ENCODE measurements around the gene FOXF1. TPM values are rescaled to one million over a fixed set of nuclear protein-coding genes. Genes with fewer than 3 reads are reported as not detected.

The FOXF1 gene
- total RNA-seq, 1 experiment from 2014 or later, result not detected

- no peaks in the 10 kb centered on the region for H3K9me2 ChIP-seq (replicated peaks; ENCODE audit: low read length)
- no peaks in the 10 kb centered on the region for H3F3A ChIP-seq (ENCODE audit: low read length, unreplicated experiment)
- BruUV-seq (replicated peaks), result no TSS peak
- no peak for DNase-seq
- no peak overlapping the region for H3K4me3 ChIP-seq (ENCODE audit: low read length)
- no peak overlapping the region for H2AFZ ChIP-seq (ENCODE audit: low read length)
- H3K36me3 ChIP-seq (ENCODE audit: low read depth, low read length), result no peaks in the 10 kb centered on the region
- POLR2A ChIA-PET (ENCODE audit: unreplicated experiment), result no interaction called here
- TF ChIP-seq, protein P1, sequence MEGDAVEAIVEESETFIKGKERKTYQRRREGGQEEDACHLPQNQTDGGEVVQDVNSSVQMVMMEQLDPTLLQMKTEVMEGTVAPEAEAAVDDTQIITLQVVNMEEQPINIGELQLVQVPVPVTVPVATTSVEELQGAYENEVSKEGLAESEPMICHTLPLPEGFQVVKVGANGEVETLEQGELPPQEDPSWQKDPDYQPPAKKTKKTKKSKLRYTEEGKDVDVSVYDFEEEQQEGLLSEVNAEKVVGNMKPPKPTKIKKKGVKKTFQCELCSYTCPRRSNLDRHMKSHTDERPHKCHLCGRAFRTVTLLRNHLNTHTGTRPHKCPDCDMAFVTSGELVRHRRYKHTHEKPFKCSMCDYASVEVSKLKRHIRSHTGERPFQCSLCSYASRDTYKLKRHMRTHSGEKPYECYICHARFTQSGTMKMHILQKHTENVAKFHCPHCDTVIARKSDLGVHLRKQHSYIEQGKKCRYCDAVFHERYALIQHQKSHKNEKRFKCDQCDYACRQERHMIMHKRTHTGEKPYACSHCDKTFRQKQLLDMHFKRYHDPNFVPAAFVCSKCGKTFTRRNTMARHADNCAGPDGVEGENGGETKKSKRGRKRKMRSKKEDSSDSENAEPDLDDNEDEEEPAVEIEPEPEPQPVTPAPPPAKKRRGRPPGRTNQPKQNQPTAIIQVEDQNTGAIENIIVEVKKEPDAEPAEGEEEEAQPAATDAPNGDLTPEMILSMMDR (conservative IDR thresholded peaks at IDR 0.05; ENCODE audit: low read depth, low read length), result no peak
- no peak overlapping the region for H3K9ac ChIP-seq (ENCODE audit: low read length)
- no peaks in the 10 kb centered on the region for H3K4me1 ChIP-seq (ENCODE audit: insufficient read depth, low read length)
- ATAC-seq, result no peak
- H3K4me2 ChIP-seq (ENCODE audit: low read length), result no peak overlapping the region
- no peaks in the 10 kb centered on the region for H4K20me1 ChIP-seq (ENCODE audit: low read length)
- no peaks in the 10 kb centered on the region for H3K79me2 ChIP-seq (ENCODE audit: low read length)
- intact Hi-C loops (cut with micrococcal nuclease), result no loop called here
- no peak overlapping the region for H3K27ac ChIP-seq (ENCODE audit: low read length)
- H3K27me3 ChIP-seq (ENCODE audit: low read length), result peaks cover 58% of the 10 kb centered on the region
- H3K9me3 ChIP-seq (ENCODE audit: low read length), result no peaks in the 10 kb centered on the region
- CTCF ChIA-PET, result no interaction called here
Observed at GRCh38 chr16:86471896-86472295, 38.4 kb upstream of the FOXF1 start.

- Histone ChIP-seq H4K20me1 (ENCODE audit: low read length) (no peaks in the 10 kb centered on the region), H3F3A (ENCODE audit: low read length, unreplicated experiment) (no peaks in the 10 kb centered on the region), H3K4me1 (ENCODE audit: insufficient read depth, low read length) (no peaks in the 10 kb centered on the region), H3K9me3 (ENCODE audit: low read length) (no peaks in the 10 kb centered on the region), H3K79me2 (ENCODE audit: low read length) (no peaks in the 10 kb centered on the region), H3K36me3 (ENCODE audit: low read depth, low read length) (no peaks in the 10 kb centered on the region), H3K27ac (ENCODE audit: low read length) (no peak overlapping the region), H3K9ac (ENCODE audit: low read length) (no peak overlapping the region), H3K9me2 (replicated peaks; ENCODE audit: low read length) (no peaks in the 10 kb centered on the region), H2AFZ (ENCODE audit: low read length) (no peak overlapping the region), H3K4me2 (ENCODE audit: low read length) (no peak overlapping the region), H3K4me3 (ENCODE audit: low read length) (no peak overlapping the region), H3K27me3 (ENCODE audit: low read length) (peaks cover 62% of the 10 kb centered on the region)
- intact Hi-C loops (cut with micrococcal nuclease), result no loop called here
- ATAC-seq, result no peak
- BruUV-seq (replicated peaks), result no TSS peak
- CTCF ChIA-PET, result no interaction called here
- DNase-seq, result no peak
- TF ChIP-seq, protein P1 (conservative IDR thresholded peaks at IDR 0.05; ENCODE audit: low read depth, low read length), result no peak
- TF ChIP-seq EZH2phosphoT487 (IDR thresholded peaks at IDR 0.05; ENCODE audit: borderline replicate concordance, low read length) (no peak), EZH2 (IDR thresholded peaks at IDR 0.05; ENCODE audit: low read length, unreplicated experiment) (no peak)
- POLR2A ChIA-PET (ENCODE audit: unreplicated experiment), result no interaction called here
Observed at GRCh38 chr16:86472366-86472765, 38.0 kb upstream of the FOXF1 start.

DNA sequence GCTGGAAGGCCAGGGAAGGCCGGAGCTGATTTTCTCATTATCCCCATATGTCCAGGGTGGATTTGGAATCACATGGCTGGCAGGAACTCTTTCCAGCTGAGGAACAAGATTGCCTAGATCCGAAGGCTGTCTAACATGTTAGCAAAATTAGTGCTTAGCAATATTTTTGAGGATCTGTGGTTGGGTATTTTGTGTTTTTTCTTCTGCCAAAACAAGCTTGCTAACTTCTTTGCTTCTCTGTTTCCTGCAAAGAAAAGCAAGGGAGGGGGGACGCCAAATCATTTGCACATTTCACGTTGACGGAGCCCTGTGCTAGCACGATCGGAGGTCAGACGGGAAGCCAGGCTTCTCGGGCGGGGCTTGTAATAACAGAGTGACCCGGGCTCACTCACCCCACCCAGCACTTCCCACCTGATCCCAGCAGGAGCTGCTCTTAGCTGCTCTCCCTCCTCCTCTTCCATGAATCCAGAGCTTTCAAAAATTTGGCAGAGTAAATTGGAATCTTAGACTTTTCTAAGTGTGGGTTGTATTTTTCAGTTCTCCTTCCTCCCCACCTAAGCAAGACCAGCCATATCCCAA lies 33.3 kb upstream of the FOXF1 start:
- Histone ChIP-seq H3K4me1 (ENCODE audit: insufficient read depth, low read length) (no peaks in the 10 kb centered on the region), H3K4me2 (ENCODE audit: low read length) (no peak overlapping the region), H3K27ac (ENCODE audit: low read length) (no peak overlapping the region), H2AFZ (ENCODE audit: low read length) (no peak overlapping the region), H3F3A (ENCODE audit: low read length, unreplicated experiment) (no peaks in the 10 kb centered on the region), H3K9me3 (ENCODE audit: low read length) (no peaks in the 10 kb centered on the region), H3K4me3 (ENCODE audit: low read length) (no peak overlapping the region), H3K36me3 (ENCODE audit: low read depth, low read length) (no peaks in the 10 kb centered on the region), H4K20me1 (ENCODE audit: low read length) (no peaks in the 10 kb centered on the region), H3K79me2 (ENCODE audit: low read length) (no peaks in the 10 kb centered on the region), H3K27me3 (ENCODE audit: low read length) (peaks cover 79% of the 10 kb centered on the region), H3K9me2 (replicated peaks; ENCODE audit: low read length) (no peaks in the 10 kb centered on the region), H3K9ac (ENCODE audit: low read length) (no peak overlapping the region)
- ChIA-PET CTCF (no interaction called here), POLR2A (ENCODE audit: unreplicated experiment) (no interaction called here)
- no peak for DNase-seq
- no TSS peak for BruUV-seq (replicated peaks)
- intact Hi-C loops (cut with micrococcal nuclease), result no loop called here
- ATAC-seq, result no peak
- TF ChIP-seq EZH2 (IDR thresholded peaks at IDR 0.05; ENCODE audit: low read length, unreplicated experiment), result no peak
- TF ChIP-seq, protein P1 (conservative IDR thresholded peaks at IDR 0.05; ENCODE audit: low read depth, low read length), result no peak
